ENCODE results near the gene CFAP65. TPM values are rescaled to one million over a fixed set of nuclear protein-coding genes. Genes with fewer than 3 reads are reported as not detected.

CFAP65 gene
- total and polyA plus RNA-seq, 2 of the 13 experiments (the other 11 are each of a cell fraction or from before 2014, with no cell fraction given): 0.05 TPM; not detected in 1

DNA sequence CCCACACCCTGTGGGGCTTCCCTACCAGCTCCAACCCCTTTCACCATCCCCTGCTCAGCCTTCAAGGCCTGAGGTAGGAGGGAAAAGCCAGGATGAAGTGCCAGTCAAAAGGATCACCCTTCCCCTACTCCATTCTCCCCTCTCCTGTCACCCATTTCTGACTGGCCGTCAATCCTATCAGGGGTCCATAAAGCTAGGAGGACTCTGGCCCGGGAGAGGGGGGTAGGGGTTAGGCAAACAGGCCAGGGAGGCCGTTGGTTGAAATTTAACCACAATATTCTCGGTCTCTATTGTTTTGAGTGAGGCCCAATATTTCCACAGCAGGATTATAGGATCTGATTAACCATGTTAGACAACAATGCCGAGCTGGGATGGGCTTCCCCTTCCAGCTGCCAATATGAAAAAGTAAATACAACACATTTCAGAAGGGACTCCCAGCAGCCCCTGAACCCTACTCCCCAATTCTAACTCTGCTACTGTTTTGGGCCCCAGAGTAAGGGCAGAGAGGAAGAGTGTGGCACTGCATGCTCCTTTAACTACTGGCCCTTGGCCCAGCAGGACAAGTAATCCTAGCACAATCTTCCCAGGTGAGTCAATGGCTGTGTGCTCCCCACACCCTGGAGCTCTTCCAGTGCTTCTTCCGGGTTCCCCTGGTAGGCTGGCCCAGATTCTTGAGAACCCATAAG, 30.0 kb upstream of the CFAP65 start (continued):
- TF ChIP-seq, protein P1, sequence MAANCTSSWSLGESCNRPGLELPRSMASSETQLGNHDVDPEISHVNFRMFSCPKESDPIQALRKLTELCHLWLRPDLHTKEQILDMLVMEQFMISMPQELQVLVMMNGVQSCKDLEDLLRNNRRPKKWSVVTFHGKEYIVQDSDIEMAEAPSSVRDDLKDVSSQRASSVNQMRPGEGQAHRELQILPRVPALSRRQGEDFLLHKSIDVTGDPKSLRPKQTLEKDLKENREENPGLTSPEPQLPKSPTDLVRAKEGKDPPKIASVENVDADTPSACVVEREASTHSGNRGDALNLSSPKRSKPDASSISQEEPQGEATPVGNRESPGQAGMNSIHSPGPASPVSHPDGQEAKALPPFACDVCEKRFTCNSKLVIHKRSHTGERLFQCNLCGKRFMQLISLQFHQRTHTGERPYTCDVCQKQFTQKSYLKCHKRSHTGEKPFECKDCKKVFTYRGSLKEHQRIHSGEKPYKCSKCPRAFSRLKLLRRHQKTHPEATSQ (CRISPR knock-in tag; IDR thresholded peaks at IDR 0.05; ENCODE audit: borderline replicate concordance): peak; percentile 76; the same call in 1 of the 2 replicates
- TF ChIP-seq NFATC3 (CRISPR knock-in tag; IDR thresholded peaks at IDR 0.05) (no peak), ZNF414 (CRISPR knock-in tag; IDR thresholded peaks at IDR 0.05) (no peak; the same call in 1 of the 2 replicates), HNRNPL (IDR thresholded peaks at IDR 0.05; ENCODE audit: low read depth, low read length) (no peak), RBM39 (IDR thresholded peaks at IDR 0.05; ENCODE audit: low read depth, low read length, poor library complexity, severe bottlenecking) (no peak), SATB2 (CRISPR knock-in tag; IDR thresholded peaks at IDR 0.05) (no peak), HOXA7 (CRISPR knock-in tag; IDR thresholded peaks at IDR 0.05) (no peak), ZBTB8A (CRISPR knock-in tag; IDR thresholded peaks at IDR 0.05; ENCODE audit: borderline replicate concordance, low read depth) (no peak), PAX8 (CRISPR knock-in tag; IDR thresholded peaks at IDR 0.05; ENCODE audit: borderline replicate concordance) (no peak), ZNF460 (CRISPR knock-in tag; IDR thresholded peaks at IDR 0.05; ENCODE audit: borderline replicate concordance) (peak; percentile 26; the same call in 1 of the 2 replicates), HNRNPK (IDR thresholded peaks at IDR 0.05; ENCODE audit: low read depth, low read length, poor library complexity, severe bottlenecking) (no peak), PBX2 (CRISPR knock-in tag; IDR thresholded peaks at IDR 0.05) (peak; percentile 74), ZFP90 (CRISPR knock-in tag; IDR thresholded peaks at IDR 0.05; ENCODE audit: borderline replicate concordance) (no peak), NFIB (CRISPR knock-in tag; IDR thresholded peaks at IDR 0.05; ENCODE audit: borderline replicate concordance) (no peak), JUND (CRISPR knock-in tag; IDR thresholded peaks at IDR 0.05) (no peak)
- TF ChIP-seq, protein P2, sequence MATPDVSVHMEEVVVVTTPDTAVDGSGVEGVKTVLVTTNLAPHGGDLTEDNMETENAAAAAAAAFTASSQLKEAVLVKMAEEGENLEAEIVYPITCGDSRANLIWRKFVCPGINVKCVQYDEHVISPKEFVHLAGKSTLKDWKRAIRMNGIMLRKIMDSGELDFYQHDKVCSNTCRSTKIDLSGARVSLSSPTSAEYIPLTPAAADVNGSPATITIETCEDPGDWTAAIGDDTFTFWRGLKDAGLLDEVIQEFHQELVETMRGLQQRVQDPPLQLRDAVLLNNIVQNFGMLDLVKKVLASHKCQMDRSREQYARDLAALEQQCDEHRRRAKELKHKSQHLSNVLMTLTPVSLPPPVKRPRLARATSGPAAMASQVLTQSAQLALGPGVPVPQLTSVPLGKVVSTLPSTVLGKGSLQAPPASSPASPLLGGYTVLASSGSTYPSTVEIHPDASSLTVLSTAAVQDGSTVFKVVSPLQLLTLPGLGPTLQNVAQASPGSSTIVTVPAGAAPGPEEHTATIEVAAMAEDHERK (CRISPR knock-in tag; IDR thresholded peaks at IDR 0.05; ENCODE audit: low read depth): no peak
- TF ChIP-seq, protein P3, sequence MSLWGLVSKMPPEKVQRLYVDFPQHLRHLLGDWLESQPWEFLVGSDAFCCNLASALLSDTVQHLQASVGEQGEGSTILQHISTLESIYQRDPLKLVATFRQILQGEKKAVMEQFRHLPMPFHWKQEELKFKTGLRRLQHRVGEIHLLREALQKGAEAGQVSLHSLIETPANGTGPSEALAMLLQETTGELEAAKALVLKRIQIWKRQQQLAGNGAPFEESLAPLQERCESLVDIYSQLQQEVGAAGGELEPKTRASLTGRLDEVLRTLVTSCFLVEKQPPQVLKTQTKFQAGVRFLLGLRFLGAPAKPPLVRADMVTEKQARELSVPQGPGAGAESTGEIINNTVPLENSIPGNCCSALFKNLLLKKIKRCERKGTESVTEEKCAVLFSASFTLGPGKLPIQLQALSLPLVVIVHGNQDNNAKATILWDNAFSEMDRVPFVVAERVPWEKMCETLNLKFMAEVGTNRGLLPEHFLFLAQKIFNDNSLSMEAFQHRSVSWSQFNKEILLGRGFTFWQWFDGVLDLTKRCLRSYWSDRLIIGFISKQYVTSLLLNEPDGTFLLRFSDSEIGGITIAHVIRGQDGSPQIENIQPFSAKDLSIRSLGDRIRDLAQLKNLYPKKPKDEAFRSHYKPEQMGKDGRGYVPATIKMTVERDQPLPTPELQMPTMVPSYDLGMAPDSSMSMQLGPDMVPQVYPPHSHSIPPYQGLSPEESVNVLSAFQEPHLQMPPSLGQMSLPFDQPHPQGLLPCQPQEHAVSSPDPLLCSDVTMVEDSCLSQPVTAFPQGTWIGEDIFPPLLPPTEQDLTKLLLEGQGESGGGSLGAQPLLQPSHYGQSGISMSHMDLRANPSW (CRISPR knock-in tag; IDR thresholded peaks at IDR 0.05; ENCODE audit: borderline replicate concordance): no peak
- TF ChIP-seq, protein P4, sequence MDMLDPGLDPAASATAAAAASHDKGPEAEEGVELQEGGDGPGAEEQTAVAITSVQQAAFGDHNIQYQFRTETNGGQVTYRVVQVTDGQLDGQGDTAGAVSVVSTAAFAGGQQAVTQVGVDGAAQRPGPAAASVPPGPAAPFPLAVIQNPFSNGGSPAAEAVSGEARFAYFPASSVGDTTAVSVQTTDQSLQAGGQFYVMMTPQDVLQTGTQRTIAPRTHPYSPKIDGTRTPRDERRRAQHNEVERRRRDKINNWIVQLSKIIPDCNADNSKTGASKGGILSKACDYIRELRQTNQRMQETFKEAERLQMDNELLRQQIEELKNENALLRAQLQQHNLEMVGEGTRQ (IDR thresholded peaks at IDR 0.05; ENCODE audit: low read depth, low read length): no peak
- TF ChIP-seq, protein P4 (CRISPR knock-in tag; IDR thresholded peaks at IDR 0.05; ENCODE audit: borderline replicate concordance): no peak

Measured in HepG2 (cell line).